Retinal pigment epithelial cell (primary cell): Measurements from ENCODE around the gene FAM193A.
"Not testable (repeated sequence)": the region's sequence is repeated elsewhere in the genome, so short reads cannot be mapped to it uniquely, and the experiment has no call there.

Source experiments
- DNase-seq: peaks from one replicate; pipeline ENCODE4 v3.0.0-alpha.2; 2010; ENCODE audit warnings: low read depth
- H3K4me3 ChIP-seq: 2 replicates; pipeline ENCODE4 v1.5.1; 2011; ENCODE audit warnings: mild to moderate bottlenecking, low read length, control low read depth, moderate library complexity
- TF ChIP-seq, protein P1 (sequence below): conservative IDR thresholded peaks from 2 replicates; pipeline ENCODE4 v1.5.1; 2011; ENCODE audit warnings: low read depth, low read length, control low read depth, inconsistent platforms

Gene FAM193A

GRCh38 chr4:2546286-2546823, 9.9 kb downstream of the FAM193A start:
- TF ChIP-seq, protein P1, sequence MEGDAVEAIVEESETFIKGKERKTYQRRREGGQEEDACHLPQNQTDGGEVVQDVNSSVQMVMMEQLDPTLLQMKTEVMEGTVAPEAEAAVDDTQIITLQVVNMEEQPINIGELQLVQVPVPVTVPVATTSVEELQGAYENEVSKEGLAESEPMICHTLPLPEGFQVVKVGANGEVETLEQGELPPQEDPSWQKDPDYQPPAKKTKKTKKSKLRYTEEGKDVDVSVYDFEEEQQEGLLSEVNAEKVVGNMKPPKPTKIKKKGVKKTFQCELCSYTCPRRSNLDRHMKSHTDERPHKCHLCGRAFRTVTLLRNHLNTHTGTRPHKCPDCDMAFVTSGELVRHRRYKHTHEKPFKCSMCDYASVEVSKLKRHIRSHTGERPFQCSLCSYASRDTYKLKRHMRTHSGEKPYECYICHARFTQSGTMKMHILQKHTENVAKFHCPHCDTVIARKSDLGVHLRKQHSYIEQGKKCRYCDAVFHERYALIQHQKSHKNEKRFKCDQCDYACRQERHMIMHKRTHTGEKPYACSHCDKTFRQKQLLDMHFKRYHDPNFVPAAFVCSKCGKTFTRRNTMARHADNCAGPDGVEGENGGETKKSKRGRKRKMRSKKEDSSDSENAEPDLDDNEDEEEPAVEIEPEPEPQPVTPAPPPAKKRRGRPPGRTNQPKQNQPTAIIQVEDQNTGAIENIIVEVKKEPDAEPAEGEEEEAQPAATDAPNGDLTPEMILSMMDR, result no peak

GRCh38 chr4:2546961-2547691, 10.7 kb downstream of the FAM193A start:
- not testable (repeated sequence) for DNase-seq, H3K4me3 ChIP-seq

More at GRCh38 chr4:2546286-2546823, 9.9 kb downstream of the FAM193A start:
- no peak overlapping the region for H3K4me3 ChIP-seq
- DNase-seq, result no peak

DNA sequence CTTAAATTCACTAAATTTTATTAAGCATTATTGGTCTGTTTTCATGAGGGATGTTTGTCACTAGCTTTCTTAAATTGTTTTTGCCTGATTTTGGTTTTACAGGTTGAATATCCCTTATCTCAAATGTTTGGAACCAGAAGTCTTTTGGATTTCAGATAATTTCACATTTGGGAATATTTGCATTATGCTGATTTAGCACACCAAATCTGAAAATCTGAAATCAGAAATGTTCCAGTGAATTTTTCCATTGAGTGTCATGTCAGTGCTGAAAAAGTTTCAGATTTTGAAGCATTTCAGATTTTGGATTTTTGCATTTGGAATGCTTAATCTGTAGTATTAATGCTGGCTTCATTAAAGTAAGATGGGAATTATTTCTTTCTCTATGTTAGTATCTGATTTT, 14.7 kb downstream of the FAM193A start:
- TF ChIP-seq, protein P1, result no peak
- no peak overlapping the region for H3K4me3 ChIP-seq
- DNase-seq, result no peak

DNA sequence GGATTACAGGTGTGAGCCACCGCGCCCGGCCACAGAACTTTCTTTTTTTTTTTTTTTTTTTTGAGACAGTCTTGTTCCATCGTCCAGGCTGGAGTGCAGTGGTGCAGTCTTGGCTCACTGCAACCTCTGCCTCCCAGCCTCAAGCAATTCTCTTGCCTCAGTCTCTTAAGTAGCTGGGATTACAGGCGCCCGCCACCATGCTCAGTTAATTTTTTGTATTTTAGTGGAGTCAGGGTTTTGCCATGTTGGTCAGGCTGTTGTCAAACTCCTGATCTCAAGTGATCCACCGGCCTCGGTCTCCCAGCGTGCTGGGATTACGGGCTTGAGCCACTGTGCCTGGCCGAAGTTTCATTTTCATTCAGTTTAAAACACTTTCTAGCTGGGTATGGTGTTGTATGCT, 16.4 kb downstream of the FAM193A start:
- TF ChIP-seq, protein P1, result no peak
- DNase-seq, result no peak
- no peak overlapping the region for H3K4me3 ChIP-seq

DNA sequence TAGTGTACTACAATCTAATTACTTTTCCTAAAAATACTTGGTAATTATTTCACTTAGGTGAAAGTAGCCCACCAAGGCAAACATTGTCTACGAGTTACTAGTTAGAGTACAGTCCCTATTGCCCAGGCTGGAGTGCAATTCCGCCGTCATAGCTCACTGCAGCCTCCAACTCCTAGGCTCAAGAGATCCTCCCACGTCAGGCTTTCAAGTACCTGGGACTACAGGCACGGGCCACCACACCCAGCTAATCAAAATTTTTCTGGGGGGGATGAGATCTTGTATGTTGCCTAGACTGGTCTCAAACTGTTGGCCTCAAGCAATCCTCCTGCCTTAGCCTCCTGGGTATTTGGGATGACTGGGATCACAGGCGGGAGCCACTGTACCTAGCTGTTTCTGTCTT, 21.9 kb downstream of the FAM193A start:
- DNase-seq, result no peak
- TF ChIP-seq, protein P1, result no peak
- no peak overlapping the region for H3K4me3 ChIP-seq

- DNase-seq, result no peak
- TF ChIP-seq, protein P1, result no peak
- no peak overlapping the region for H3K4me3 ChIP-seq
Measured at GRCh38 chr4:2560167-2560566, 23.7 kb downstream of the FAM193A start.

DNA sequence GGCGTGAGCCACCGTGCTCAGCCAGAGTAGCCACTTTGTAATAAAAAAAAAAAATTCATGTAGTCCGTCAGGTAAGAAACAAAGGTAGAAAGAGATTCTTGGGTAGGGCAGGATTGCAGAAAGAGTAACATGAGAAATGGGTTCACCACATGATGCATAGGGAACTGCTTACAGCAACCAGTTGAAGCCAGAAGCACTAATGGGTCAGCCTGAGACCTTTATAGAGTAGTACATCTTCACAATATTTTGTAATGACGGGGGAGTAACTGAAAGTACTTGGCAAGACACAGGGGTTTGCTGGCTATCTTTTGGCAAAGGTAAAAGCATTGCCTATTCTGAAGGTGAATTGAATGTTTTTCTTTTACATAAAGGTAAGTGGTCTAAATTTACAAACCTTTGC, 29.1 kb downstream of the FAM193A start:
- TF ChIP-seq, protein P1, result no peak
- DNase-seq, result no peak
- H3K4me3 ChIP-seq, result no peak overlapping the region
